SKM-1 treated with dmso at 0.1 percent for 144 hours (cell line): ENCODE measurements around the gene ABCB8.

Experiments
- DNase-seq: peaks from one replicate; lab custom pipeline; 2025; ENCODE audit not compliant: unreplicated experiment; lab: John Stamatoyannopoulos, UW

Gene ABCB8

GRCh38 chr7:151070574-151070960, 42.3 kb downstream of the ABCB8 start:
- no peak for DNase-seq

GRCh38 chr7:151071032-151071866, 43.0 kb downstream of the ABCB8 start:
- no peak for DNase-seq

- DNase-seq: no peak
Observed at GRCh38 chr7:151073990-151074389, 45.7 kb downstream of the ABCB8 start.

GRCh38 chr7:151074817-151075661, 46.8 kb downstream of the ABCB8 start:
- DNase-seq: no peak

- no peak for DNase-seq
Observed at GRCh38 chr7:151075662-151075971, 47.4 kb downstream of the ABCB8 start.

- DNase-seq: no peak
Observed at GRCh38 chr7:151075978-151076426, 47.8 kb downstream of the ABCB8 start.

- DNase-seq: no peak
Observed at GRCh38 chr7:151076863-151077704, 48.8 kb downstream of the ABCB8 start.

- no peak for DNase-seq
Observed at GRCh38 chr7:151077705-151078232, 49.5 kb downstream of the ABCB8 start.

GRCh38 chr7:151078233-151079040, 50.2 kb downstream of the ABCB8 start:
- no peak for DNase-seq

- no peak for DNase-seq
Observed at GRCh38 chr7:151079199-151079910, 51.1 kb downstream of the ABCB8 start.

GRCh38 chr7:151080067-151080521, 51.8 kb downstream of the ABCB8 start:
- DNase-seq: no peak

GRCh38 chr7:151080522-151081169, 52.4 kb downstream of the ABCB8 start, which contains the start of gene FASTK:
TSS of gene FASTK (minus strand) at chr7:151080809. CDS start at chr7:151080766, 43 bp downstream.
- DNase-seq: peak; percentile 37

- DNase-seq: no peak
Observed at GRCh38 chr7:151081170-151082101, 53.2 kb downstream of the ABCB8 start.

GRCh38 chr7:151082141-151083070, 54.2 kb downstream of the ABCB8 start:
- DNase-seq: no peak

GRCh38 chr7:151083071-151083823, 55.0 kb downstream of the ABCB8 start, which contains the start of gene TMUB1:
TSS of gene TMUB1 (minus strand) at chr7:151083493. CDS start at chr7:151082563, 930 bp downstream.
- no peak for DNase-seq

GRCh38 chr7:151083824-151084160, 55.5 kb downstream of the ABCB8 start:
- no peak for DNase-seq
